ENCODE data around the gene SLC48A1. TPM values are rescaled to one million over a fixed set of nuclear protein-coding genes. Genes with fewer than 3 reads are reported as not detected.
A peak's percentile ranks its signal among the peaks of the same experiment; 100 is the strongest.

SLC48A1 gene
- total RNA-seq, 1 experiment from 2014 or later: 37.5 TPM

GRCh38 chr12:47819138-47819895, 46.3 kb downstream of the SLC48A1 start:
- H3K4me1 Mint-ChIP-seq (ENCODE audit: low read depth, unreplicated experiment): peaks cover 51% of the 10 kb centered on the region
- no peaks in the 10 kb centered on the region for H3K9me3 Mint-ChIP-seq (ENCODE audit: unreplicated experiment)
- ChIA-PET POLR2A (interaction anchor here (1.3 kb wide), 1 partner anchor 16 kb away, joined by 4 read pairs; no protein-coding TSS in a partner anchor), CTCF (interaction anchor here (0.8 to 7.8 kb wide), 3 partner anchors 12 to 17 kb away, joined by 3 to 113 read pairs (median 4); no protein-coding TSS in a partner anchor)
- Histone ChIP-seq H3K27me3 (replicated peaks; ENCODE audit: control insufficient read depth, insufficient read depth, low read length) (no peaks in the 10 kb centered on the region), H3K4me1 (peaks cover 51% of the 10 kb centered on the region), H3K36me3 (ENCODE audit: control insufficient read depth, insufficient read depth, low read length) (no peaks in the 10 kb centered on the region), H3K9me3 (no peaks in the 10 kb centered on the region), H3K4me3 (ENCODE audit: low read depth, low read length) (peak overlapping the region; percentile 92)
- peak; percentile 80 to 89 for DNase-seq
- peak overlapping the region; percentile 97 for H3K4me3 Mint-ChIP-seq (ENCODE audit: unreplicated experiment)
- no peaks in the 10 kb centered on the region for H3K27me3 Mint-ChIP-seq (ENCODE audit: insufficient read depth, unreplicated experiment)
- peak overlapping the region; percentile 40 for H3K27ac Mint-ChIP-seq (ENCODE audit: unreplicated experiment)
- TF ChIP-seq CTCF (IDR thresholded peaks at IDR 0.05; ENCODE audit: insufficient read depth in 1 of 2, low read depth in 1 of 2, low read length in 1 of 2, severe bottlenecking in 1 of 2, unreplicated experiment in 1 of 2): peak in 1 of 2 experiments; percentile 82
- peaks cover 12% of the 10 kb centered on the region for H3K36me3 Mint-ChIP-seq (ENCODE audit: insufficient read depth, unreplicated experiment)
- intact Hi-C loops (cut with micrococcal nuclease; ENCODE audit: unreplicated experiment): no loop called here
- BruUV-seq (replicated peaks): no TSS peak

- Histone ChIP-seq H3K4me3 (ENCODE audit: low read depth, low read length) (peak within 1 kb of the TSS; percentile 92), H3K9me3 (no peaks in the 10 kb centered on the region), H3K27me3 (replicated peaks; ENCODE audit: control insufficient read depth, insufficient read depth, low read length) (no peaks in the 10 kb centered on the region), H3K4me1 (peaks cover 56% of the 10 kb centered on the region), H3K36me3 (ENCODE audit: control insufficient read depth, insufficient read depth, low read length) (no peaks in the 10 kb centered on the region)
- BruUV-seq (replicated peaks): no TSS peak
- H3K27me3 Mint-ChIP-seq (ENCODE audit: insufficient read depth, unreplicated experiment): no peaks in the 10 kb centered on the region
- peaks cover 59% of the 10 kb centered on the region for H3K4me1 Mint-ChIP-seq (ENCODE audit: low read depth, unreplicated experiment)
- peaks cover 12% of the 10 kb centered on the region for H3K36me3 Mint-ChIP-seq (ENCODE audit: insufficient read depth, unreplicated experiment)
- H3K27ac Mint-ChIP-seq (ENCODE audit: unreplicated experiment): peak within 1 kb of the TSS; percentile 99
- TF ChIP-seq CTCF (IDR thresholded peaks at IDR 0.05; ENCODE audit: insufficient read depth in 1 of 2, low read depth in 1 of 2, low read length in 1 of 2, severe bottlenecking in 1 of 2, unreplicated experiment in 1 of 2): no peak
- H3K9me3 Mint-ChIP-seq (ENCODE audit: unreplicated experiment): no peaks in the 10 kb centered on the region
- peak; percentile 82 to 90 for DNase-seq
- ChIA-PET POLR2A (interaction anchor here (0.5 to 1.4 kb wide), 8 partner anchors 12 to 1032 kb away, joined by 3 to 18 read pairs (median 4); partner anchors contain the start of genes DDX23 and VDR), CTCF (interaction anchor here (0.8 to 7.8 kb wide), 7 partner anchors 11 to 85 kb away, joined by 3 to 113 read pairs (median 5); partner anchors contain the start of gene VDR)
- peak within 1 kb of the TSS; percentile 97 for H3K4me3 Mint-ChIP-seq (ENCODE audit: unreplicated experiment)
- intact Hi-C loops (cut with micrococcal nuclease; ENCODE audit: unreplicated experiment): loop anchor here (1.0 kb wide), 2 partner anchors 17 to 23 kb away; no protein-coding TSS in a partner anchor
Measured at GRCh38 chr12:47819896-47820630, 47.0 kb downstream of the SLC48A1 start, which contains the start of gene HDAC7. Gene HDAC7 (minus strand): TSS chr12:47819903. CDS start chr12:47819785, 118 bp downstream.

Data from Caco-2 (cell line).